Sciatic nerve (tissue), 2 donors: ENCODE results near the gene HEPN1. TPM values are rescaled to one million over a fixed set of nuclear protein-coding genes. Genes with fewer than 3 reads are reported as not detected.

ENCODE experiments used
- ATAC-seq: fragments of 200-7000 bp; cut with Tn5 transposase; one replicate; pipeline ENCODE4 v1.9.1; 2020; ENCODE audit warnings: mild to moderate bottlenecking, moderate library complexity
- DNase-seq: peaks from one replicate; pipeline ENCODE4 v3.0.0-alpha.2; 2020; ENCODE audit warnings: low spot score
- intact Hi-C: fragments of 100-400 bp; cut with DNase I; formaldehyde crosslinking; loops from one replicate; pipeline ENCODE4 v1.14.2; 2022
- total RNA-seq: library from RNA; stranded (reverse); fragmentation: NEBNext Ultra II Directional; extraction: Animal tissue kit (Norgen Biotek cat#: 25700); gene quantifications from one replicate; pipeline ENCODE4 v1.2.1, GENCODE V29; 2021
- donor health status: DM: no; HTN: no; CAD: no.
- donor health status: DM: no; HTN: no; CAD: no.

HEPN1 gene
- total RNA-seq, 1 donor from 2014 or later, result not detected

GRCh38 chr11:124935548-124936514 lies 16.8 kb downstream of the HEPN1 start, which contains the start of gene HEPACAM:
Gene HEPACAM, minus strand, starts transcription at chr11:124936047. Its CDS starts 41 bp downstream, at chr11:124936006.
- ATAC-seq (peak; percentile 77), DNase-seq (no peak)
- intact Hi-C loops, result no loop called here

- intact Hi-C loops, result no loop called here
- DNase-seq, result no peak
- no peak for ATAC-seq
Observed at GRCh38 chr11:124937336-124937935, 18.4 kb downstream of the HEPN1 start.

GRCh38 chr11:124938206-124938765 lies 19.2 kb downstream of the HEPN1 start:
- ATAC-seq (peak; percentile 13), DNase-seq (no peak)
- intact Hi-C loops, result no loop called here

GRCh38 chr11:124938970-124939369 lies 19.9 kb downstream of the HEPN1 start:
- intact Hi-C loops, result no loop called here
- ATAC-seq (no peak), DNase-seq (no peak)

- ATAC-seq, result no peak
- DNase-seq, result no peak
- intact Hi-C loops, result no loop called here
Observed at GRCh38 chr11:124941703-124942102, 22.7 kb downstream of the HEPN1 start.

GRCh38 chr11:124942466-124943253 lies 23.6 kb downstream of the HEPN1 start:
- ATAC-seq (peak; percentile 70), DNase-seq (no peak)
- intact Hi-C loops, result no loop called here

GRCh38 chr11:124943254-124943616 lies 24.2 kb downstream of the HEPN1 start:
- intact Hi-C loops, result no loop called here
- DNase-seq (no peak), ATAC-seq (peak; percentile 67)

- intact Hi-C loops, result no loop called here
- DNase-seq (no peak), ATAC-seq (no peak)
Observed at GRCh38 chr11:124943741-124944140, 24.7 kb downstream of the HEPN1 start.

GRCh38 chr11:124944565-124944964 lies 25.5 kb downstream of the HEPN1 start:
- DNase-seq, result no peak
- no peak for ATAC-seq
- intact Hi-C loops, result no loop called here

- intact Hi-C loops, result no loop called here
- ATAC-seq, result no peak
Observed at GRCh38 chr11:124945826-124946225, 26.8 kb downstream of the HEPN1 start.

GRCh38 chr11:124946735-124947141 lies 27.7 kb downstream of the HEPN1 start:
- ATAC-seq (no peak), DNase-seq (no peak)
- intact Hi-C loops, result no loop called here

More at GRCh38 chr11:124945826-124946225, 26.8 kb downstream of the HEPN1 start:
- no peak for DNase-seq

- no peak for ATAC-seq
- no peak for DNase-seq
- intact Hi-C loops, result loop anchor here (10.0 kb wide), 1 partner anchor 934 kb away; the partner anchor contains the start of gene HYLS1
Observed at GRCh38 chr11:124950601-124951330, 31.7 kb downstream of the HEPN1 start.

- intact Hi-C loops, result loop anchor here (10.0 kb wide), 1 partner anchor 933 kb away; the partner anchor contains the start of gene HYLS1
- DNase-seq, result no peak
- no peak for ATAC-seq
Observed at GRCh38 chr11:124951341-124951740, 32.3 kb downstream of the HEPN1 start.

GRCh38 chr11:124953753-124954589 lies 34.9 kb downstream of the HEPN1 start, which contains the start of gene CCDC15:
Gene CCDC15, plus strand, starts transcription at chr11:124954202. Its CDS starts 531 bp downstream, at chr11:124954733.
- peak; percentile 100 for ATAC-seq
- DNase-seq, result peak; percentile 98
- intact Hi-C loops, result loop anchor here (10.0 kb wide), 1 partner anchor 931 kb away; the partner anchor contains the start of gene HYLS1

GRCh38 chr11:124954590-124954955 lies 35.5 kb downstream of the HEPN1 start:
- no peak for ATAC-seq
- intact Hi-C loops, result loop anchor here (10.0 kb wide), 1 partner anchor 930 kb away; the partner anchor contains the start of gene HYLS1
- DNase-seq, result no peak

- intact Hi-C loops, result loop anchor here (10.0 kb wide), 1 partner anchor 930 kb away; the partner anchor contains the start of gene HYLS1
- no peak for DNase-seq
- ATAC-seq, result no peak
Observed at GRCh38 chr11:124955035-124955434, 36.0 kb downstream of the HEPN1 start.

GRCh38 chr11:124961972-124962609 lies 43.0 kb downstream of the HEPN1 start:
- intact Hi-C loops, result no loop called here
- no peak for DNase-seq
- peak; percentile 83 for ATAC-seq
